ENCODE data around the gene ARRB1.
"Not testable (repeated sequence)": the region's sequence is repeated elsewhere in the genome, so short reads cannot be mapped to it uniquely, and the experiment has no call there.

ARRB1 gene

GRCh38 chr11:75274716-75275115 is 76.7 kb downstream of the ARRB1 start:
- DNase-seq (ENCODE audit: low read depth in 2 of 2) = not testable (repeated sequence)

- DNase-seq (ENCODE audit: low read depth in 2 of 2) = no peak
Observed at GRCh38 chr11:75273411-75274391, 77.8 kb downstream of the ARRB1 start.

- DNase-seq (ENCODE audit: low read depth in 2 of 2) = no peak
Observed at GRCh38 chr11:75272821-75273301, 78.6 kb downstream of the ARRB1 start.

- no peak for DNase-seq (ENCODE audit: low read depth in 2 of 2)
Observed at GRCh38 chr11:75272391-75272790, 79.1 kb downstream of the ARRB1 start.

- no peak for DNase-seq (ENCODE audit: low read depth in 2 of 2)
Observed at GRCh38 chr11:75271730-75272129, 79.7 kb downstream of the ARRB1 start.

GRCh38 chr11:75270896-75271418 is 80.5 kb downstream of the ARRB1 start:
- no peak for DNase-seq (ENCODE audit: low read depth in 2 of 2)

GRCh38 chr11:75269896-75270295 is 81.6 kb downstream of the ARRB1 start:
- DNase-seq (ENCODE audit: low read depth in 2 of 2) = no peak

- no peak for DNase-seq (ENCODE audit: low read depth in 2 of 2)
Observed at GRCh38 chr11:75269367-75269660, 82.1 kb downstream of the ARRB1 start.

- no peak for DNase-seq (ENCODE audit: low read depth in 2 of 2)
Observed at GRCh38 chr11:75268626-75269366, 82.7 kb downstream of the ARRB1 start.

- DNase-seq (ENCODE audit: low read depth in 2 of 2) = no peak
Observed at GRCh38 chr11:75267171-75267970, 84.1 kb downstream of the ARRB1 start.

GRCh38 chr11:75265851-75266531 is 85.5 kb downstream of the ARRB1 start:
- DNase-seq (ENCODE audit: low read depth in 2 of 2) = no peak

GRCh38 chr11:75264971-75265370 is 86.5 kb downstream of the ARRB1 start:
- DNase-seq (ENCODE audit: low read depth in 2 of 2) = no peak

GRCh38 chr11:75264356-75264755 is 87.1 kb downstream of the ARRB1 start:
- no peak for DNase-seq (ENCODE audit: low read depth in 2 of 2)

GRCh38 chr11:75263944-75264349 is 87.5 kb downstream of the ARRB1 start:
- no peak for DNase-seq (ENCODE audit: low read depth in 2 of 2)

- DNase-seq (ENCODE audit: low read depth in 2 of 2) = no peak
Observed at GRCh38 chr11:75262961-75263852, 88.3 kb downstream of the ARRB1 start.

- no peak for DNase-seq (ENCODE audit: low read depth in 2 of 2)
Observed at GRCh38 chr11:75262436-75262835, 89.0 kb downstream of the ARRB1 start.

GRCh38 chr11:75261902-75262361 is 89.5 kb downstream of the ARRB1 start:
- no peak for DNase-seq (ENCODE audit: low read depth in 2 of 2)

GRCh38 chr11:75260396-75261170 is 90.9 kb downstream of the ARRB1 start:
- DNase-seq (ENCODE audit: low read depth in 2 of 2) = no peak

- no peak for DNase-seq (ENCODE audit: low read depth in 2 of 2)
Observed at GRCh38 chr11:75254326-75254725, 97.1 kb downstream of the ARRB1 start.

Data from stimulated activated CD4-positive, alpha-beta T cell treated with anti-CD3 and anti-CD28 coated beads, Interleukin-12 subunit alpha, Interleukin-12 subunit beta, amount 100 ng/mL, for 24 hours (primary cell).